ENCODE data around the gene SPP1.

GRCh38 chr4:87981486-87981885 lies 6.0 kb downstream of the SPP1 start:
- TF ChIP-seq EZH2 (IDR thresholded peaks at IDR 0.05; ENCODE audit: borderline replicate concordance, low read depth, low read length, severe bottlenecking), result no peak
- TF ChIP-seq CTCF (IDR thresholded peaks at IDR 0.05; ENCODE audit: borderline replicate concordance, extremely low read depth, low read length, poor library complexity, severe bottlenecking), result no peak
